Measurements from ENCODE around the gene CUL1. TPM values are rescaled to one million over a fixed set of nuclear protein-coding genes. Genes with fewer than 3 reads are reported as not detected.

Gene CUL1
- total RNA-seq, 1 experiment from 2014 or later: 43.6 TPM

- Histone ChIP-seq H4K20me1 (ENCODE audit: low read length) (no peaks in the 10 kb centered on the region), H3K9me3 (ENCODE audit: low read length) (no peaks in the 10 kb centered on the region), H3K36me3 (ENCODE audit: low read depth, low read length) (peaks cover 49% of the 10 kb centered on the region), H3K9me2 (replicated peaks; ENCODE audit: low read length) (no peaks in the 10 kb centered on the region), H3K4me3 (ENCODE audit: low read length) (no peak overlapping the region), H3K27ac (ENCODE audit: low read length) (no peak overlapping the region), H3K4me2 (ENCODE audit: low read length) (no peak overlapping the region), H3F3A (ENCODE audit: low read length, unreplicated experiment) (no peaks in the 10 kb centered on the region), H3K27me3 (ENCODE audit: low read length) (no peaks in the 10 kb centered on the region), H3K4me1 (ENCODE audit: insufficient read depth, low read length) (no peaks in the 10 kb centered on the region), H3K9ac (ENCODE audit: low read length) (no peak overlapping the region), H3K79me2 (ENCODE audit: low read length) (no peaks in the 10 kb centered on the region), H2AFZ (ENCODE audit: low read length) (no peak overlapping the region)
- intact Hi-C loops (cut with micrococcal nuclease): no loop called here
- ChIA-PET POLR2A (ENCODE audit: unreplicated experiment) (no interaction called here), CTCF (no interaction called here)
- DNase-seq (no peak), ATAC-seq (no peak)
- no peak for TF ChIP-seq EZH2 (IDR thresholded peaks at IDR 0.05; ENCODE audit: low read length, unreplicated experiment)
- TF ChIP-seq EZH2phosphoT487 (IDR thresholded peaks at IDR 0.05; ENCODE audit: borderline replicate concordance, low read length): no peak
- no peak for TF ChIP-seq CTCF (conservative IDR thresholded peaks at IDR 0.05; ENCODE audit: low read depth, low read length)
- BruUV-seq (replicated peaks): no TSS peak
These were observed 89.0 kb downstream of the CUL1 start for GRCh38 chr7:148787571-148788295.

GRCh38 chr7:148789220-148789619 is 90.5 kb downstream of the CUL1 start:
- Histone ChIP-seq H3K27ac (ENCODE audit: low read length) (no peak overlapping the region), H3K4me1 (ENCODE audit: insufficient read depth, low read length) (no peaks in the 10 kb centered on the region), H3K36me3 (ENCODE audit: low read depth, low read length) (peaks cover 59% of the 10 kb centered on the region), H3K9me2 (replicated peaks; ENCODE audit: low read length) (no peaks in the 10 kb centered on the region), H2AFZ (ENCODE audit: low read length) (no peak overlapping the region), H4K20me1 (ENCODE audit: low read length) (no peaks in the 10 kb centered on the region), H3K4me3 (ENCODE audit: low read length) (no peak overlapping the region), H3K9me3 (ENCODE audit: low read length) (no peaks in the 10 kb centered on the region; the same call in 1 of the 2 replicates), H3K4me2 (ENCODE audit: low read length) (no peak overlapping the region), H3K9ac (ENCODE audit: low read length) (no peak overlapping the region), H3F3A (ENCODE audit: low read length, unreplicated experiment) (no peaks in the 10 kb centered on the region), H3K79me2 (ENCODE audit: low read length) (no peaks in the 10 kb centered on the region), H3K27me3 (ENCODE audit: low read length) (no peaks in the 10 kb centered on the region)
- TF ChIP-seq CTCF (conservative IDR thresholded peaks at IDR 0.05; ENCODE audit: low read depth, low read length) (no peak), EZH2phosphoT487 (IDR thresholded peaks at IDR 0.05; ENCODE audit: borderline replicate concordance, low read length) (no peak), EZH2 (IDR thresholded peaks at IDR 0.05; ENCODE audit: low read length, unreplicated experiment) (no peak)
- DNase-seq (no peak), ATAC-seq (no peak)
- ChIA-PET POLR2A (ENCODE audit: unreplicated experiment) (no interaction called here), CTCF (no interaction called here)
- intact Hi-C loops (cut with micrococcal nuclease): no loop called here
- no TSS peak for BruUV-seq (replicated peaks)

- no peak overlapping the region for H3K4me2 ChIP-seq (ENCODE audit: low read length)
- peaks cover 58% of the 10 kb centered on the region for H3K36me3 ChIP-seq (ENCODE audit: low read depth, low read length)
- no peaks in the 10 kb centered on the region for H3K9me2 ChIP-seq (replicated peaks; ENCODE audit: low read length)
- intact Hi-C loops (cut with micrococcal nuclease): no loop called here
- ATAC-seq: no peak
- H3K79me2 ChIP-seq (ENCODE audit: low read length): no peaks in the 10 kb centered on the region
- H2AFZ ChIP-seq (ENCODE audit: low read length): no peak overlapping the region
- H4K20me1 ChIP-seq (ENCODE audit: low read length): no peaks in the 10 kb centered on the region
- POLR2A ChIA-PET (ENCODE audit: unreplicated experiment): no interaction called here
- no peak for TF ChIP-seq CTCF (conservative IDR thresholded peaks at IDR 0.05; ENCODE audit: low read depth, low read length)
- TF ChIP-seq EZH2phosphoT487 (IDR thresholded peaks at IDR 0.05; ENCODE audit: borderline replicate concordance, low read length): no peak
- TF ChIP-seq EZH2 (IDR thresholded peaks at IDR 0.05; ENCODE audit: low read length, unreplicated experiment): no peak
- no peaks in the 10 kb centered on the region for H3K27me3 ChIP-seq (ENCODE audit: low read length)
- H3K27ac ChIP-seq (ENCODE audit: low read length): no peak overlapping the region
- H3K9me3 ChIP-seq (ENCODE audit: low read length): no peaks in the 10 kb centered on the region; the same call in 1 of the 2 replicates
- DNase-seq: no peak
- H3K9ac ChIP-seq (ENCODE audit: low read length): no peak overlapping the region
- CTCF ChIA-PET: no interaction called here
- H3K4me3 ChIP-seq (ENCODE audit: low read length): no peak overlapping the region
- no peaks in the 10 kb centered on the region for H3F3A ChIP-seq (ENCODE audit: low read length, unreplicated experiment)
- BruUV-seq (replicated peaks): no TSS peak
- no peaks in the 10 kb centered on the region for H3K4me1 ChIP-seq (ENCODE audit: insufficient read depth, low read length)
These were observed 91.5 kb downstream of the CUL1 start for GRCh38 chr7:148790131-148790726.

All from PC-3 (cell line).